HG03432 (cell line): ENCODE data around the gene JAKMIP2.

Experiments
- ATAC-seq: cut with Tn5 transposase; IDR thresholded peaks from one replicate; pipeline ENCODE4 v1.9.1; 2021; ENCODE audit warnings: mild to moderate bottlenecking, moderate library complexity; ENCODE audit not compliant: unreplicated experiment

The JAKMIP2 gene

DNA sequence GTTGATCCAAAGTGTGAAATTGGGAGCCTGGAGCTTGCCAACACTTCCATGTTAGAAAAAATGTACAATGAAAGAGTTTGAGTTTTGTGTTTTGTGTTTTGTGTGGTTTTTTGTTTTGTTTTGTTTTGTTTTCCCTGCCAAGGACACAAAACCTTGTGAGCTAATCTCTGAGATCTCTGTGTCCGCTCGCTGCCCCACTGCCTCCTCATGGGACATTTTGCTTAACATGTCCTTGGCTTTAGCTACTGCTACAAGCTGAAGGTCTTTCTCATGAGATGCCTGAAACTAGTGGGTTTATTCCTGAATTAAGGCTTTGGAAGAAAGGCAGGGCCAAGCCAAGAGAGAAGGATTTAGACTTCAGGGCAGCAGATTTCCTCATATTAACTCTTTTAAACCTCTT, 7.3 kb upstream of the JAKMIP2 start:
- no peak for ATAC-seq

DNA sequence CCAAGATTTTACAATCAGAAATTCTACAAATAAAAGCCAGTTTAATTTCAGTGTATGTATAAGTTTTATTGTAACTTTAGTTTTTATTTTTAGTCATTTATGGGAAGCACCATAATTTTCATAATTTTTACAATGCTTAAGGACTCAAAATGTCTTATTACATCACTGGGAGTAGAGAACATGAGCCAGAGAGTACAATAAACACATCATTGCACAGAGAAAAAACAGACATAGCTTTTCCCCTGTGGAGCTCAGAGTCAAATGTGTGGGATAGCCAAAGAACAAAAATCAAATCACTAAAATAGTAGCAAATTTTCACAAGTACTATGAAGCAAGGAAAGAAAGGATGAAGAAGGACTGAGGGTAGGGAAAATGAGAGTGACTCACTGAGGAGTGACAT, 5.5 kb upstream of the JAKMIP2 start:
- ATAC-seq = no peak

GRCh38 chr5:147786142-147786541, 3.6 kb upstream of the JAKMIP2 start:
- no peak for ATAC-seq

GRCh38 chr5:147784146-147784987, 1.8 kb upstream of the JAKMIP2 start:
- ATAC-seq = no peak

DNA sequence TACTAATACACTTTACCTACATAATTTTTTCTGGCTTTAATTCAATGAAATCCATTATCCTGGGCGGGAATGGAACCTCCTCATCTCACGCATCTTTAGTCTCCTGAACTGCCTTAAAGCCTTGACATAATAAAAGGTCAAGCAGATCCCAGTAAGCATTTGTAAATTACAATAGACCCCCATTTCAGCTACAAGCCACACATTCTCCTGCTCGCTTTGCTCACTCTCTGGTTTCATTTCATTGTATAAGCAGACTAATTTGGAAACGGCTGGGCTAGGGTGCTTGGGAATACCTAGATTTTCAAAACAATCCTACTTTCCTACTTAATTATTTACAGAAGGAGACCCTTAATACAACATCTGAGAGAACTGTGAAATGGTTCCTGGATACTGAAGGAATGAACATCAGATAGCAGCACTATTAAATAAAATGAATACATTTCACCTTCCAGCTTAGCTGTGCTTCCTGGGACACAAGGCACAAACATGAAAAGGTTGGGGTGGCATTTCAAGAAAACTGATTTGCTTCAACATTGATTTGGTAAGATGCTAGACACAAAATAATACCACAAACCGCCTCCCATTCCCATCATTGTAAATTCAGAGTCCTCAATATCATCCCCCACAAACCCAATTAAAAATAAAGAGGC, 1.5 kb downstream of the JAKMIP2 start:
- ATAC-seq = no peak

GRCh38 chr5:147779694-147780093, 2.8 kb downstream of the JAKMIP2 start:
- no peak for ATAC-seq

- no peak for ATAC-seq
Measured at GRCh38 chr5:147776989-147777388, 5.5 kb downstream of the JAKMIP2 start.

DNA sequence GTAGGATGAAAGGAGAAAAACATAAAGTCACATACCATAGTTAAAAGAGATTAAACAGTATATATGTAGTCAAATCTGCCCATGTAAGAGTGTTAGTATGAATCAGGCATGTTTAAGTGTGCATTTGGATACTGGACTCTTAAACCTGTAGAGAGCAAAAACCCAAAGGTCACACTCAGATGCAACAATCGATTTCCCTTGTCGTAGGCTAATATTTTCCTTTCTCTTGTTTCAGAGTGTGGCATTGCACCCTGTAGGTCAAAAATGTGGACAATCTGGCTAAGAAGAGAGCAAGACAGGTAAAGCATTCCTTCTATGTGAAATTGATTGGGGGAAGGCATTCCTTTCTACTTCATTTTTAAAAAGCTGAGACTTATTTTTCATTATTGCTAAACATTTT, 8.9 kb downstream of the JAKMIP2 start:
- ATAC-seq = no peak

DNA sequence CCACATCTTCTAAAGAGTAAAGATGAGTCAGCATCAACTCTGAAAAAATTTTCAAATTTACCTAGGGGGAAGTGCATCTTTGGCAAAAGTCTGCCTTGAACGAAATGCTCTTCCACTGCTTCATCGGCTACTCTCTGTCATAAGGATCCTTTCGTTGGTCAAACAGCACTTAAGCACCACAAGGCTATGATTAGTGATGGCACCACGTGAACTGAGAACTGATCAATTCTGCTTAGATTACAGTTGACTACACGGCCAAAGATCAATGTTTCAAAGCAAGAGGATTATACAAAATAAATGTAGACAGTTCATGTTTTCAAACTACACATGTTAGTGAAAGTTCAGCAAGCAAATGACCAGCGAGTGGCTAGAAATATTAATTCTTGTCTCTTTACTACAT, 9.4 kb downstream of the JAKMIP2 start:
- no peak for ATAC-seq

DNA sequence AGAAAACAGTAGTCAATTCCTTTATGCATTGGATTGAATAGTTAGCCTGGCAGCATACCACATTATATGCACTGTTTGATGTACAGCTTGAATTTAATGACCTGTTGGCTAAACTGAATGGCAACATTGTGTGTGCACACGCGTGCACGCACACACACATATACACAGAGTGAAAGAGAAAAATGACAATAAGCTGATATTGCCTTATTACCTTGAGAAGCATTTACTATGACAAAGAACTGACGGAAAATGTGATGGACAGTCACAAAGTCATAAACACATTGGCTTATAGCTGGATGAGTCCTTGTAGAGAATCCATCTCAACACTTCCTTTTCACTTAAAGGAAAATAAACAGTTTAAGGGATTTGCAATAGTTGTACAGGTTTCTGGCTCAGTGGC, 15.5 kb downstream of the JAKMIP2 start:
- ATAC-seq = no peak

- ATAC-seq = no peak
Measured at GRCh38 chr5:147763791-147764525, 18.6 kb downstream of the JAKMIP2 start.

GRCh38 chr5:147760086-147760875, 22.2 kb downstream of the JAKMIP2 start:
- no peak for ATAC-seq

DNA sequence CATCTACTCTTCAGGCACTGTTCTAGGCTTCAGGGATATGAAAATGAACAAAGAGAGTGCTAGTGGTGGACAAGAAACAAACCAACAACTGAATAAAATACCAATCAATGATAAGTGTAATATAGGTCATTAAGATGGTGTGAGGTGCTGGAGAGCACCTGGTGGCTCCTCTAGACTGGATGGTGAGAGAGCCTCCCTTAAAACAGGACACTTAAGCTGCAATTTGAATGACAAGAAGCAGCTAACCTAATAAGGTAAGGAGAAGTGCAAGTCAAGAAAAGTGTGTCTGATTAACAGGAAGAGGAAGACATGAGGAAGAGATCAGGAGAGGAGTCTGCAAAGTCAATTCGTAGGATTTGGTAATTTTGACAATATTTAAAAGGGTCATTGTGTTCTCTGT, 23.1 kb downstream of the JAKMIP2 start:
- ATAC-seq = no peak

DNA sequence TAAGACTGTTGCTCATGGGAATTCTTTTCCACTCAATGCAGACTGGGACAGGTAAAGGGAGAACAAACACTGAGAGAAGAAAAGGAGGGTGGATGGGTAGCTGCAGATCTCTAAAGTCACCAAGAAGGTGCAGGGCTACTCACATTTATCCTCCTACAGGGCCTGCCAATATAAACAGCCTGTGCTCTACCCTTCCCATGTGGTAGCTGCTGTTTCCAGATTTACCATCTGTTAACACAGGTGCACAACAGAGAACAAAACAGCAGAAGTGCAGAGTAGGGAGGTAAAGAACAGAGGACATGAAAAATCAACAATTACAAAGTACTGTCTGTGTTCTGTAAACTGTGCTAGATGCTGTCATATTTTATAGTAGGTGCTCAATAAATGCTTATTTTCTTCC, 26.0 kb downstream of the JAKMIP2 start:
- no peak for ATAC-seq

DNA sequence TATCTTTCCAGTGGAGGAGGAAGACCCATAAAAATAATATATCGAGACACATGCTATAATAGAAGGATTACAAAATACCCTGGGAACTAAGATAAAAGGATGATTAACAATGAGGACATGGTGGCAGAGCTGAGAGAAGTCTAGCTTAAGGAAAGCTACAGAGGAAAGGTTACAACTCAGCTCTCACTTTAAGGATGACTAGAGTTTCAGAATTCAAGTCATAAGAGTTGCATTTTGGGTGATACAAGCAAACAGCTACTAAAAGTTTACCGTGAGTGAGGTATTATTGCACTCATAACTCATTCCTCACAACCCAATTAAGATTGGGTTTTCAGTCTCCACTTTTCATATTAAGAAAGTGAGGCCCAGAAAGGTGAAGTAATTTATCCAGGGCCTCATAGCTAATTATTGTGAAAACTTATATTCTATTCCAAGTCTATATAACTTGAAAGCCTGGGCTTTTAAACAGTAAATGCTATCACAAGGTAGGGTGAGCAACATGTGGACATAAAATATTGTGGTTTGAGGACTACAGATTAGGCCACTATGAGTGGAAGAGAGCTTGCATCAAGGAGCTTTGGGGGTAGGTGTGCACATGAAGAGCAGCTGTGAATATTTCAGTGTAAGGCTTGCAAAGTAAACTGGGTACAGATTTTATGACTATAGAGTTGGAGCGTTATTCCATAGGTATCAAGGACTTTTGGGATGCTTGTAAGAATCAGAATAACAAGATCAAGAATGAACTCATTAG, 28.0 kb downstream of the JAKMIP2 start:
- no peak for ATAC-seq

GRCh38 chr5:147753765-147754164, 28.8 kb downstream of the JAKMIP2 start:
- ATAC-seq = no peak

DNA sequence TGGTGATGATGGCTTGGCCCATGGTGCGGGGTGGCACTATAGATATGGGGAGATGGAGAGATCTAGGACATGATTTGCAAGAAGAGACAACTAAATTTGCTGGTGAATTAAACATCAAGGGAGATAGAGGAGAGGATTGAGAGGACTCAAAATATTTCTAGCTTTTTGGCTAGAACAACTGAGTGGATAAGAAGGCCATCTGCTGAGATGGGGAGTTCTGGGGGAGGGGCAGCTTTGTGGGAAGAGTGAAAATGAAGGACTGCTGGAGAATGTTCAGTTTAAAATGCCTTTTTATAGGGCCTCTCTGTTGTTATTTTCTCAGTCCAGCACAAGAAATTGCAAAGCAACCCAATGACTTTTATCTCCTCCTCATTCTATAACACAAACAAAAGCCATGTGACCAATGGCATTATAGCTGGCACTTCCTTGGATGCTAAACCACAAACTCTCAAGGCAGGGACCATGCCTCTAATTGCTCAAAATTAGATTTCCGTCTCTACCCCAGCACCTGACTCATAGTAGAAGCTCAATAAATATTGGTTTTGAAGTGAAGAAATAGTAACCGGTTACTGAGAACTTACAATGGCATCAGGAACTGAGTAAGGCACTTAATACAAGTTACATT, 29.8 kb downstream of the JAKMIP2 start:
- ATAC-seq = no peak

GRCh38 chr5:147752033-147752432, 30.5 kb downstream of the JAKMIP2 start:
- no peak for ATAC-seq

- ATAC-seq = no peak
Measured at GRCh38 chr5:147751156-147751830, 31.2 kb downstream of the JAKMIP2 start.
